Measurements from ENCODE around the gene SNAPC4. TPM values are rescaled to one million over a fixed set of nuclear protein-coding genes. Genes with fewer than 3 reads are reported as not detected.

SNAPC4 gene
- total and polyA plus RNA-seq, 2 experiments from 2014 or later, result 6.3 to 10.5 TPM

GRCh38 chr9:136358016-136358415, 42.0 kb downstream of the SNAPC4 start:
- Histone ChIP-seq H3K4me3 (no peak overlapping the region), H2AFZ (no peak overlapping the region), H3K9me3 (ENCODE audit: low read depth) (no peaks in the 10 kb centered on the region), H3K79me2 (no peaks in the 10 kb centered on the region), H3K27ac (no peak overlapping the region), H3K4me2 (no peak overlapping the region), H3K27me3 (no peaks in the 10 kb centered on the region), H3K36me3 (replicated peaks; ENCODE audit: insufficient read depth, low read depth) (no peaks in the 10 kb centered on the region), H3K4me1 (ENCODE audit: insufficient read depth) (peaks cover 17% of the 10 kb centered on the region), H3K9me2 (replicated peaks; ENCODE audit: insufficient read depth) (no peaks in the 10 kb centered on the region), H4K20me1 (ENCODE audit: insufficient read depth, poor library complexity, severe bottlenecking) (no peaks in the 10 kb centered on the region)
- TF ChIP-seq CTCF (IDR thresholded peaks at IDR 0.05; ENCODE audit: poor library complexity), result no peak
- no peak for TF ChIP-seq EZH2 (IDR thresholded peaks at IDR 0.05; ENCODE audit: borderline replicate concordance)
- WGBS (ENCODE audit: low lambda C conversion rate, missing lambda C conversion rate), result 91% methylated on average over 17 of the region's 29 CpGs
- DNase-seq (ENCODE audit: low spot score), result no peak

- DNase-seq (ENCODE audit: low spot score), result no peak
- WGBS (ENCODE audit: low lambda C conversion rate, missing lambda C conversion rate), result 88% methylated on average over 19 of the region's 22 CpGs
- no peaks in the 10 kb centered on the region for H3K27me3 ChIP-seq
- H4K20me1 ChIP-seq (ENCODE audit: insufficient read depth, poor library complexity, severe bottlenecking), result no peaks in the 10 kb centered on the region
- no peaks in the 10 kb centered on the region for H3K9me2 ChIP-seq (replicated peaks; ENCODE audit: insufficient read depth)
- H3K79me2 ChIP-seq, result no peaks in the 10 kb centered on the region
- TF ChIP-seq EZH2 (IDR thresholded peaks at IDR 0.05; ENCODE audit: borderline replicate concordance), result no peak
- no peak for TF ChIP-seq EZH2phosphoT487 (IDR thresholded peaks at IDR 0.05; ENCODE audit: low read depth, severe bottlenecking, unreplicated experiment)
- no peak for TF ChIP-seq CTCF (IDR thresholded peaks at IDR 0.05; ENCODE audit: poor library complexity)
- no peak overlapping the region for H3K4me3 ChIP-seq
- H3K4me2 ChIP-seq, result no peak overlapping the region
- H3K27ac ChIP-seq, result no peak overlapping the region
- H3K4me1 ChIP-seq (ENCODE audit: insufficient read depth), result peaks cover 17% of the 10 kb centered on the region
- no peaks in the 10 kb centered on the region for H3K36me3 ChIP-seq (replicated peaks; ENCODE audit: insufficient read depth, low read depth)
- H3K9me3 ChIP-seq (ENCODE audit: low read depth), result no peaks in the 10 kb centered on the region
- no peak overlapping the region for H2AFZ ChIP-seq
Measured at GRCh38 chr9:136357202-136357725, 42.7 kb downstream of the SNAPC4 start.

- Histone ChIP-seq H3K9me2 (replicated peaks; ENCODE audit: insufficient read depth) (no peaks in the 10 kb centered on the region), H3K79me2 (no peaks in the 10 kb centered on the region), H3K4me1 (ENCODE audit: insufficient read depth) (peaks cover 14% of the 10 kb centered on the region), H3K27me3 (no peaks in the 10 kb centered on the region), H4K20me1 (ENCODE audit: insufficient read depth, poor library complexity, severe bottlenecking) (no peaks in the 10 kb centered on the region), H3K4me2 (no peak overlapping the region), H3K36me3 (replicated peaks; ENCODE audit: insufficient read depth, low read depth) (no peaks in the 10 kb centered on the region), H3K4me3 (no peak overlapping the region), H3K9me3 (ENCODE audit: low read depth) (no peaks in the 10 kb centered on the region), H2AFZ (no peak overlapping the region), H3K27ac (no peak overlapping the region)
- 94% methylated on average over 43 of the region's 54 CpGs for WGBS (ENCODE audit: low lambda C conversion rate, missing lambda C conversion rate)
- DNase-seq (ENCODE audit: low spot score), result no peak
- no peak for TF ChIP-seq CTCF (IDR thresholded peaks at IDR 0.05; ENCODE audit: poor library complexity)
- no peak for TF ChIP-seq EZH2phosphoT487 (IDR thresholded peaks at IDR 0.05; ENCODE audit: low read depth, severe bottlenecking, unreplicated experiment)
- no peak for TF ChIP-seq EZH2 (IDR thresholded peaks at IDR 0.05; ENCODE audit: borderline replicate concordance)
Measured at GRCh38 chr9:136355616-136356557, 44.1 kb downstream of the SNAPC4 start.

Data from hepatocyte (in vitro differentiated cells).